ENCODE results near the gene MOG.

Gene MOG

DNA sequence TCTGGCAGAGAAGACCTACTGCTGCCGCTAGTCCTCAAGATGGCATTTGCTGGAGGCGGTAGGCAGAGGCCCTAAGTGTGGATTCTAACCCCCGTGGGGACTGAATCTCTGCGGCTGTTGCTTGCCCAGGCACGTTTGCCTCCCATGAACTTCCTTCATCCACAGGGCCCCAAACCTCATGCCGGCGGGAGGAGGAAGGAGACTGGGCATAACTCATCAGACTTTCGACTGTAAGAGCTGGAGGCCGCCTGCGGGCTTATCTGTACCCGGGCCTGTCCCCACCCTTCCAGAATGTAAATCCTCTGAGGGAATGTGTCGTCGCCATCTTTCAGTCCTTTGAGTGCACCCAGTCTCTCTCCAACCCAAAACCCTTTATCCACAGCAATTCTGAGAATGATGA, 23.1 kb downstream of the MOG start:
- H3K27ac ChIP-seq: peak overlapping the region; percentile 94
- POLR2A ChIA-PET (ENCODE audit: low non-redundant PET): interaction anchor here (0.5 kb wide), 1 partner anchor 31 kb away, joined by 3 read pairs; no protein-coding TSS in a partner anchor
- no peak for TF ChIP-seq CTCF (conservative IDR thresholded peaks at IDR 0.05; ENCODE audit: low read depth)
- DNase-seq (ENCODE audit: low spot score): peak; percentile 77
- CTCF ChIA-PET: interaction anchor here (0.8 kb wide), 1 partner anchor 23 kb away, joined by 3 read pairs; no protein-coding TSS in a partner anchor

DNA sequence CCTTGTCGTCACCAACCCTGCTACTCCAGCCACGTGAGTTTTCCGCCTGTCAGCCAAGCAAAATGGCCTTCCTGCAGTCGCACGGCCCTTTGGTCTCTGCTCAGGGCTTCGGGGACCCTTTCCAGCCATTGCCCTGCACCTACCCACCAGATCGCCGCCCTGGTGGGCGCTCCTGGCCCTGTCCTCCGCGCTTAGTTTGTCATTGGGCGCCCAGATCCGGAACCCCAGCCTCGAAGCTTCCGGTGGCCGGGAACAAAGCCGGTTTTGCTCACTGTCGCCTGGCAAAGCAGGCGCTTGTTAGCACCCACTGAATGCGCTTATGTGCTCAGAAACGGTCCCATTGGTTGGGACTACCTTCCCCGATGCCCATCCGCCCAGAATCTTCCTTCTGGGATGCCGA, 23.5 kb downstream of the MOG start:
- DNase-seq (ENCODE audit: low spot score): peak; percentile 28
- POLR2A ChIA-PET (ENCODE audit: low non-redundant PET): no interaction called here
- H3K27ac ChIP-seq: peak overlapping the region; percentile 94
- no peak for TF ChIP-seq CTCF (conservative IDR thresholded peaks at IDR 0.05; ENCODE audit: low read depth)
- CTCF ChIA-PET: interaction anchor here (0.8 to 1.4 kb wide), 2 partner anchors 22 to 30 kb away, joined by 3 to 4 read pairs; no protein-coding TSS in a partner anchor

DNA sequence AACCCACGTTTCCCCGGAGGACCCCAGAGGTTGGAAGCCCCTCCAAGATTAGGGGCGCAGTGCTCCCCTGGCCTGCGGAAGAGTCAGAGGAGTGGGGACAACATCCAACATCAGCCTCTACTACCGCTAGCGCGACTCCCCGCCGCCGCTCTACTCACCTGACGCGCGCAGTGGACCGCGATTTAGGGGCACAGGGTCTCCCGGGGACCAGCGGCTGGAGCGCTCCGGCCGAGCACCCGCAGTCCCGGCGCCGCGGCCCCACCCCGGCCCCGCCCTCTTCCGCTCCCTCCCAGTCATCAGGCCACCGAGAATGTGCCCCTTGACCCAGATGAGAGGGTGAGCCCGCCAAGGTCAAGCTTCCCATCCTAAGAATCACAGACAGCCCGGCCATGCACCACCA, 24.0 kb downstream of the MOG start, which contains the start of gene ZFP57:
Gene ZFP57, minus strand, starts transcription at position 249 of the 400 bp plus-strand sequence. CDS start 4,149 bp downstream, outside the sequence.
- peak; percentile 31 for DNase-seq (ENCODE audit: low spot score)
- TF ChIP-seq CTCF (conservative IDR thresholded peaks at IDR 0.05; ENCODE audit: low read depth): no peak
- POLR2A ChIA-PET (ENCODE audit: low non-redundant PET): no interaction called here
- H3K27ac ChIP-seq: peak within 1 kb of the TSS; percentile 94
- CTCF ChIA-PET: interaction anchor here (1.4 kb wide), 1 partner anchor 31 kb away, joined by 4 read pairs; no protein-coding TSS in a partner anchor

DNA sequence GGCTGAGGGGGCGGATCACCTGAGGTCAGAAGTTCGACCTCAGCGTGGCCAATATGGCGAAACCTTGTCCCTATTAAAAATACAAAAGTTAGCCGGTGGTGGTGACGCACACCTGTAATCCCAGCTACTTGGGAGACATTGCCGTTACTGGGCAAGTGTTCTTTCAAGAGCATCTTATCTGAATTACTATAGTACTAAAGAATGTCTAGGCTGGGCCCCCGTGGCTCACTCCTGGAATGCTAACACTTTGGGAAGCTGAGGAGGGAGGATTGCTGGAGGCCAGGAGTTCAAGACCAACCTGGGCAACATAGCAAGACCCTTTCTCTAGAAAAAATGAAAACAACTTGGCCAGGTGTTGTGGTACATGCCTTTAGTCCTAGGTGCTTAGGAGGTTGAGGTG, 24.9 kb downstream of the MOG start:
- peak overlapping the region; percentile 94; the same call in 1 of the 2 replicates for H3K27ac ChIP-seq
- POLR2A ChIA-PET (ENCODE audit: low non-redundant PET): no interaction called here
- DNase-seq (ENCODE audit: low spot score): no peak
- CTCF ChIA-PET: interaction anchor here (1.2 to 1.9 kb wide), 3 partner anchors 15 to 32 kb away, joined by 4 to 21 read pairs (median 4); no protein-coding TSS in a partner anchor
- TF ChIP-seq CTCF (conservative IDR thresholded peaks at IDR 0.05; ENCODE audit: low read depth): no peak

GRCh38 chr6:29685718-29686326, 28.9 kb downstream of the MOG start:
- no peak for DNase-seq (ENCODE audit: low spot score)
- POLR2A ChIA-PET (ENCODE audit: low non-redundant PET): no interaction called here
- no peak overlapping the region for H3K27ac ChIP-seq
- CTCF ChIA-PET: no interaction called here
- no peak for TF ChIP-seq CTCF (conservative IDR thresholded peaks at IDR 0.05; ENCODE audit: low read depth)

- ChIA-PET CTCF (interaction anchor here (4.2 kb wide), 1 partner anchor 46 kb away, joined by 56 read pairs; no protein-coding TSS in a partner anchor), POLR2A (ENCODE audit: low non-redundant PET) (no interaction called here)
- no peak overlapping the region for H3K27ac ChIP-seq
- TF ChIP-seq CTCF (conservative IDR thresholded peaks at IDR 0.05; ENCODE audit: low read depth): no peak
- DNase-seq (ENCODE audit: low spot score): no peak
These were observed 37.7 kb downstream of the MOG start for GRCh38 chr6:29694637-29695036.

All from RWPE1 (cell line).